GM18858 (cell line): ENCODE measurements around the gene SAMSN1.
"Not testable (repeated sequence)": the region's sequence is repeated elsewhere in the genome, so short reads cannot be mapped to it uniquely, and the experiment has no call there.

ENCODE experiments used
- ATAC-seq: cut with Tn5 transposase; IDR thresholded peaks from one replicate; pipeline ENCODE4 v1.9.1; 2021; ENCODE audit not compliant: unreplicated experiment

SAMSN1 gene

DNA sequence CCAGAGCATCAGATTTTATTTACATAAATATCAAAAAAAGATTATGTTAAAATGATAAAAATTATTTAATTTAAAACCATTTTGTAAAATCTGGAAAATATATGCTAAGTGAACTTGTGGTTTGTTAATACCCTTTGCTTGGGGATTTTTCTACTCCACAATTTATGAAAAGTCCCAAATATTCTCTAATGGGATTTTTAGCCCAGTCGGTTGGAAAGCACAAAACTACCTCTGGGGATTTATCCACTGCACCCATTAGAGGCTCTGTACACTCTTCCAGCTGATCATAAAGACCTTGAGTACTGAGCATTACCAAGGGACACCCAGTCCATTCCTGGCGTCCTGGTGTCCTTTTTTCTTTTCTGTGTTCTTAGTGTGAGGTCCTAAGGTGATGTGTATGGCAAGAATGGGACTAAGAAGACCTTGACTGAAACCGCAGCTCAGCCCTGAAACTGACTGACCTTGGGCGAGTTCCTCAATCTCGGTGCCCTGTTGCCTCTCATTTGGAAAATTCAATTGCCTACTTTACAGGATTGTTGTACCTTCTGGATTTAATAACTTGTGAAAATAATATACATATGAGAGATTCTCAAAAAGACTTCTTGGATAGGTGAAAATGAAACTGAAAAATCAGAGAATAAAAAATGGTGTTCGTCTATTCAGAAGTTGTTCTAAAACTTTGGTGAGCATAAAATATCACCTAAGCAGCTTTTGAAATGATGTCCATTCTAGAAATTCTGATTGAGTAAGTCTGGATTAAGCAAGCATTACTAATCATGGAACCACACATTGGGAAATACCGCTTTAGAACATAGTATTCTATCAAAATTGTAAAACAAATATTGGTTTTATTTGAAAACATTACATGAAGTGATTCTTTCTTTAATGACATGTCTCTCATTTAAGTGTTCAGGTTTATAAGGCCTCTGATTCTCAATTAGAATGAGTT, 21.5 kb upstream of the SAMSN1 start:
- ATAC-seq: no peak

DNA sequence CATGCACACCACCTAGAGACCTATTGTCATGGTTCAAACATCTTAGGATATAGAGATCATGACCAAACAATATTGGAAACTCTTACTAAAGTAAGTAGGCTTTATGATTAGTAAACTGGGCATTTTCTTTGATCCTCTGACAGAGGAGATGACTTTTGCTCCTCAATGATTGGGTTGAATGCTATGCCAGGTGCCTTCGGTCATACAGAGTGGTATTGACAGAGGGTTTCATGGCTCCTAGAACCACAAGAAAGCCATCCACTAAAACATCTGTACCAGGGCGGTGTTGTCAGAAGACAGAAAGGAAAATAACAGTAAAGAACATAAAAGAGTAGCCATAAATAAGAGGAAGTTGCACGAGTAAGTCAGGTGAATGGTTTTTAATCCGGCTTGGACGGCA, 20.8 kb upstream of the SAMSN1 start:
- ATAC-seq: no peak

DNA sequence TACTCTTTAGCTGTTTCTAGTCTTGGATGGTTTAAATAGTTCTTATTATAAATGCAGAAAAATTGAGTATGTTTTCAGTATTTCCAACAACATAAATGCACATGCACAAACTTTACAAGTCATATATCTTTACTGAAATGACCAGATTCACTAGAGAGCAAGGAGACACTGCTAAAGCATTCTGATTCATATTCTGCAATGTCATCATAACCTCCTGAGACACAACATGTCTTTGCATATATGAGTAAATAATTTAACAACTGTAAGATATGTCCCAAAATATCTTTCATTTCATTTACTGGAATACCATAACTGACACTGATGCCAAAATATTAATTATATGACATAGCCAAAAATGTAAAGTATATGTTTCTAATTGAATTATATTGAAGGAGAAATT, 16.8 kb upstream of the SAMSN1 start:
- no peak for ATAC-seq

DNA sequence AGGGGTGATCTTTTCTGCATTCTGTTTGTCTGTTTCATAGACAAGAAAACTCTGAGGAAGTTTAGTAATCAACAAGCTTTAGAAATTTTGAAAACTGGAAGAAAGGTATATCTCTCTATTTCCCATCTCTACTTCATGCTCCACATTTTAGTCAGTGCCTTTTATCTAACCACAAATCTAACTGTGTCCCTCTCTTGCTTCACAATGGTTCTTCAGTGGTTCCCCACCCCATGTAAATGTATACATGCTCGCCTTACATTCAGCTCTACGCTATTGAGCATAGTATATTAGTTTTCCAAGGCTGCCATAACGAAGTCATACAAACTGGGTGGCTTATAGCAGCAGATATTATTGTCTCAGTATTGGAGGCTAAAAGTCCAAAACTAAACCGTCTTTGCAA, 14.4 kb upstream of the SAMSN1 start:
- no peak for ATAC-seq

DNA sequence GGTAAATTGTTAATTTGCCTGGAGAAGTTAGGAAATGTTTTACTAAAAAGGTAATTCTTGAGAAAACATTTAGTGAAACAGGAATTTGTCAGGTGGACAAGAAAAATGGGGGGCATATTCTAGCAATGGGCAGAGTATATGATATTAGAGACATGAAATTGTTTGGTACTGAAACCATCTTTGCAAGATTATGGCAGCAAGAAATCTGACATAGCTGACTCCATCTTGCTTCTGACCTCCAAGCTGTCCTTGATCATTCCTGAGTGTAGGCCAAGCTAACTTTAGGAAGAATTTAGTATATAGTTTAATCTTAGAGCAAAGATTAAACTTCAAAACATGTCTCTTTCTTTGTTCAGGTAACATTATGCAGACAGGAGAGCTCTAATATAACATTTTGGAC, 14.0 kb upstream of the SAMSN1 start:
- no peak for ATAC-seq

DNA sequence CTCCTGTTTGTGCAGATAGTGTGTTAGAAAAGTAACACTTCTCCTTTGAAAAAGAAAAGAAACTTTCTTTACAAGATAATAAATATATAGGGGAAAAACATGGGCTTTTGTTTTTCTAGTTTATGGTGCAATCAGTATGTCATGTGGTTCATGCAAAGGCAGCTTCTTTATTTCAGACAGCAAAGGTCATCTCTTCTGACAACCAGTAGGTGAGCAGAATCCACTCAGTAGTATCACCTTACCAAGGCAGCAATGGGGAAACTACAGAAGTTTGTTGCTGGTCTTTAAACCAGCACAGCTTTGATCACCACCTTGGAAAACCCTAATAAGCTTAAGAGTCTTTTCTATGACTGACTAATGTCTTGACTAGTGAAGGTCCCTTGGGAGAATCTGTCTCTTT, 13.0 kb upstream of the SAMSN1 start:
- ATAC-seq: no peak

DNA sequence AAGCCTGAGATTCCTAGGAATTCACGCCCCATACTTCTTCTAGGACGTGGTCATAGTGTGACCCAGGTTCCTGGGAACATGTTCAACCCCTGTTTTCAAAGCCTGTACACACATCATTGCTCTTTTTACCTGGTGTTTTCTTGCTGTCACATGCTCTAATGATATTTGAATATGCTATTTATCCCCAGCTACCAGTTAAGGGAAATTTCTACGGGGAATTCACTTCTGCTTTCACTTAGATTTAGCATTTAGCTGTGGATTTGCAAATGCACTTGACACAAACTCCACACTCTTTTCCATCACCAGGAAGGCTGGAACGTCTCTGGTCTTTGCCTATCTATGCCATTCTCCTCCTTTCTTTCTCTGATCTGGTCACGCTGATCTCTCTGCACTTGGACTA, 11.3 kb upstream of the SAMSN1 start:
- no peak for ATAC-seq

DNA sequence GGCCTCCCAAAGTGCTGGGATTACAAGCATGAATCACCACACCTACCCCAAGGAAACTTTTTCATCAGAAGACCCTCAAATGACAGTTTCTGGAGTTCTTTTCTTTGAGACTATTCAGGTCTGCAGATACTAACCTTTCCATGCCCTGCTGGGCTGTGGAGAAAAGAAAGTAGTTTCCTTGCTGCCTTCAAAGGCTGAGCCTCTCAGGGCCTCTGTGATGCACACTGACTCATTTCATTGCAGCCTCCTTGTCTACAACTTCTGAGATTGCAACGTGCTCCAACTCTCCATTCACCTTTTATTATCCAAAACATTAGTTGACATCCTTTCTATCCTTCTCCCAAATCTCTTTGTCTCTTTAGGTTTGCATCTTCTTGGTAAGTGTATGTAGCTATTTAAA, 8.8 kb upstream of the SAMSN1 start:
- ATAC-seq: no peak

DNA sequence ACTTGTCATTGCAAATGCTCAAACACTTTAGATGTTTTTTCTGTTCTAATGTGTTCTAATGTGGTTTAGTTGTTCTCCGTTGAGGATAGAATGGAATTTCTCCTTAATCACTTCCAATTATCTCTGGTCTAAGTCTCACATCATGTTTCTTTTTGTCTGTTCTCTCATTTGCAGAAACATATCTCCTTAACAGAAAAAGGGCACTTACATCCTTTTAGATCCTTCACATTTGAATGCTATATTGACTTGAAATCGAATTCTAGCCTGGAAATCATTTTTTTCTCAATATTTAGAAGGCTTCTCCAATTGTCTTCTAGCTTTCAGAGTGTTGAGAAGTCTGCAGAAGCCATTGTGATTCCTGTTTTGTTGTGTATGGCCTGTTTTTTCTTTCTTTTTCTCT, 7.3 kb upstream of the SAMSN1 start:
- ATAC-seq: no peak

DNA sequence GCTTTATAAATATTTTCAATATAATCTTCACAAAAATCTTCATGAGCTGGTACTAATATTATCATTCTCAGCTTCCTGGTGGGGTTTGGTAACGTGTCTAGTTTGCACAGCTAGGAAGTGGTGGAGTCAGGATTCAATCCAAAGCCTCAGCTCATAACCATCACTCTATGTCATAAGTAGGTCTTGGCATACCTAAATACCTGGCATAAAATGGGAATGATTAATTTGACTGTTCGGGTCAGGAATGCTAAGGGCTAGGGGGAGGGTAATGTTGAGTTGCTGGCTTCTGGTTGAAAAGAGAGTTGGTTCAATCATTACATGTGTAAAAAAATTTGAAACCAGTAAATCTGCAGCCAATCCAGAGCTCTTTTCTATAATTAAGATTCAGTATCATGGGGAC, 5.6 kb upstream of the SAMSN1 start:
- no peak for ATAC-seq

DNA sequence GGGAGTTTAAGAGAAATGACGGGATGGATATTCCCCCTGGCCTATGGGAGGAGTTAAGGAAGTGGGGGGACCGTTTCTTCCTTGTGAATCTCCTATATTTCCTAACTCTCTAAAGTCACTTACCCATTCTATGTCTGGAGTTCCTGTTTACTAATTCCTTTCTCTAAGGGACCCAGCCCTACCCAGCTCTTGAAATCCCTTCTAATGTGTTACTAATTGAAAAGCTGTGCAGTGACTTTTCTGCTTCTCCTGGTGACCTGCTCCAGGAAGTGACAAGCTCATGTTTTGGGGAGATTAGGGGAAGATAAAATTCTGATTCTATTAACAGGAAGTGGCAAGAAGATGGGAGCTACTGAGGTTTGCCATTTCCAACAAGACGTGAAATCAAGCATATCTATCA, 4.0 kb upstream of the SAMSN1 start:
- ATAC-seq: no peak

DNA sequence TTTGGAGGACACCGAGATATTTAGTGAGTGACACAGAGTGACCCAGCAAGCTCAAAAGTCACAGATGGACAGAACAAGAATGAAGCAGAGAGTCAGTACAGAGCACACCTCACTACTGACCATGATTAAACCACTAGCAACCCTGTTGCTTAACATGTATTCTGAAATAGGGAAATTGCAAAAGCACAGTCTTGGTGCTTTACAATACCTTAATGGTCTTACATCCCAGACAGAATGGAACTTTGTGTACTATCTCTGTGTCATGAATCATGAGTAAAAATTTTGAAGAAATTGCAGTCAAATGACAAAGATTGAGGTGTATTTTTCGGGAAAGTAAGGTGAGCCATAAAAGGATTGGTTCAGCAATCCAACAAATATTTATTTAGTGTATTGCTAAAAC, 2.7 kb upstream of the SAMSN1 start:
- ATAC-seq: no peak

DNA sequence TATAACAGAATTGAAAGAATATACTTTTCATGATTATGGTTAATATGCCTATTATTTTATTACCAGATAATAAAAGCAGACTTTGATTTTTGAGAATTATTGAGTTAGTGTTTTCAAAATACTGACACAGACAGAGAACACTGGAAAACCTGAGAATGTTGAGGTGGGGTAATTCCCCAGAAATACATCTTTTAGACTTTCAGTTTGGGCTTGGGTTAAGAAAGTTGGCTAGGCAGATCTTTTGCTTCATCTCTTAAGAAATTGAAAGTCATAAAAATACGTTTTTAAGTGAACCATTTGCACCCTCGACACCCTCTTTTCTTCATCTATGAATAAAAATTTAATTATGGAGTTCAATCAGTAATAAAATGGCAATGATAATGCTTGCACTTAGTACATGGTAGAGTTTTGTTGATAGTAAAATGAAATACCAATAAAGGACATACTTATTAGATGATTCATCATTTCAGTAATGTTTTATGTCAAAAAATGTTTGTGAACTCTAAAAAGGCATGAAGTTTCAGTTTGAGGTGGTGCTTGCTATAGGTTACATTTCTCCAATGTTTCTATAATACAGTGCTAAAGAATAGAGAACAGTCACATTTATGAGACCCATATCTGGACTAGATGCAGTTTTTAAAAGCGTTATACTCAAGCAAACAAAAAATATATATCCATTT, 1.9 kb upstream of the SAMSN1 start:
- ATAC-seq: no peak

DNA sequence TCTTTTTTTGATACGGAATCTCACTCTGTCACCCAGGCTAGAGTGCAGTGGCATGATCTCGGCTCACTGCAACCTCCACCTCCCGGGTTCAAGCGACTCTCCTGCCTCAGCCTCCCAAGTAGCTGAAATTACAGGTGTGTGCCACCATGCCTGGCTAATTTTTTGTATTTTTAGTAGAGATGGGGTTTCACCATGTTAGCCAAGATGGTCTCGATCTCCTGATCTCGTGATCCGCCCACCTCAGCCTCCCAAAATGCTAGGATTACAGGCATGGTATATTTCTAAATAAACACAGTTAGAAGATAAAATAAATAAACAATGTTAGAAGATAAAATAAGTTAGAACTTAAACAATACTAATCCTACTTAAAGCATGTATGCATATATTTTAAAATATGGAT, 604 bp upstream of the SAMSN1 start:
- not testable (repeated sequence) for ATAC-seq

DNA sequence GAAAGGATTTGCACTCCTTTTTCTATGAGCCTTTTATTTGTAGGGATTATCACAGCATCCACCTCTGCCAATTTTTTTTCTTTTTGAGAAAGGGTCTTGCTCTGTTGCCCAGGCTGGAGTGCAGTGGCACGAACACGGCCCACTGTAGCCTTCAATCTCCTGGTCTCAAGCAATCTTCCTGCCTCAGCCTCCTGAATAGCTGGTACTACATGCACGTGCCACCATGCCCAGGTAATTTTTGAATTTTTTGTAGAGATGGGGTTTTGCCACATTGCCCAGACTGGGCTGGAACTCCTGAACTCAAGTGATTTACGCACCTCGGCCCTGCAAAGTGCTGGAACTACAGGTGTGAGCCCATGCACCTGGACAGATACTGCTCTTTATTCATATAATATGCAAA, 2.1 kb downstream of the SAMSN1 start:
- ATAC-seq: no peak

DNA sequence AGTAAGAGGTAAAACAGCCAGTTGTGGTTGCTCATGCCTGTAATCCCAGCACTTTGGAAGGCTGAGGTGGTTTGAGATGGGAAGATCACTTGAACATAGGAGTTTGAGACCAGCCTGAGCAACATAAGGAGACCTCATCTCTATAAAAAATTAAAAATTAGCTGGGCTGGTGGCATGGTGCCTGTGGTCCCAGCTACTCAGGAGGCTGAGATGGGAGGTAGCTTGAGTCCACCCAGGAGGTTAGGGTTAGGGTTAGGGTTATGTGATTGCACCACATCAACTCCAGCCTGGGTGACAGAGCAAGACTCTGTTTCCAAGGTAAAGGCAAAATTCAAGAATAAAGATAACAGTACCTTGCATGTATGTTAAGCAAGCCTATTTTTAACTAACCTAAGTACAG, 3.5 kb downstream of the SAMSN1 start:
- ATAC-seq: no peak

DNA sequence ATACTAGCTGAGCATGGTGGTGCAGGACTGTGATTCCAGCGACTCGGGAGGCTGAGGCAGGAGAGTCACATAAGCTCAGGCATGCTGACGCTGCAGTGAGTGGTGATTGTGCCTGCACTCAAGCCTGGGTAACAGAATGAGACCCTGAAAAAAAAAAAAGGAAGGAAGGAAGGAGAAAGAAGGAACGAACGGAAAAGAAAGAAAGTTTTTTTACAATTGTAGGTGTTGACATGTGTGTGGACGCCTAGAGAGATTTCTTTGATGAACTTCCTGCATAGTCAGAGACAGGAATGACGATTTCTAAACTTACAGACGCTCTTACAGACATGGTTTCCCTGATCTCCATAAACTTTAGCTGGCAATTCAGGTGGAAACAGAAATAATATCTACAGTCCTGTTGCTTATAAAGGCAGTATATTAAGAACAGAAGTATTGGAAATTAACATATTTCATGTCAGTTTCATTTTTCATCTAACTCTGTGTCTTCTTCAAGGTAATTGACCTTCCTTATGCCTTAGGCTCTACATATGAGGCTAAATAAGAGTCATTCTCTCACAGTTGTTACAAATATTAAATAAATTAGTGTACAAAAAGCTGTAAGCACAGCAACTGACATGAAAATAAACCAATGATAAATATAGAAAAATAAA, 4.1 kb downstream of the SAMSN1 start:
- no peak for ATAC-seq

DNA sequence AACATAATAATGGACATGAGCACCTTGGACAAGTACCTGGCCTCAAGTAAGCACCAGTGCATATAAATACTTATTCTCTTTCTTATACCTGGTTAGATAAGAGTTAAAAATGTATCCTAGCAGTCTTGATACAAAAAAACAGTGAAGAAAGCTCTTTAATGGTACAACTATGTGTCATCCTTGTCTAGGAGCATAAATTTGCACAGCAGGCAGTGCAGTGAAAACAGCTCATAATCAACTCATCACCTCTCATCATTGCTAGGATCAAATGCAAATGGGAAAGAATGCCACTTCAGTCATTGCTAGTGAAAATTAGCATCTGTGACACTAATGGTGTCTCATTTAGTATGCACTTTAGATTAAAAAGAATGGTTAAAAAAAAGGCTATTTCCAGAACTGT, 7.6 kb downstream of the SAMSN1 start:
- ATAC-seq: no peak

DNA sequence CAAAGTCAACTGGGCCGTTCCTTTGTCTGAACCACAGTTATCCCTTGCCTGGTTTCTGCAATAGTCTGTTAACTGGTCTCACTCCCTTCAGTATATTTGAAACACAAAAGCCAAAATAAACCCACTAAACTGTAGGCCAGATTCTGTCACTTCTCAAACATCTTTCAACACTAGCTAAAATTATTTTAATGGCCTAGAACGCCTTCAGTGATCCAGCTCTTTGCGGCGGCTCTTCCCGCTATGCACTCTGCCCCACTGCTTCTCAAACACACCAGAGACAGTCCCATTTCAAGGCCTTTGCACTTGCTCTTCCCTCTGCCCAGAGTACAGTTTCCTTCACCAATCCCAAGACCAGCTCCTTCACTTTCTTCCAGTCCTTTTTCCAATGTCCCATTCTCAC, 9.2 kb downstream of the SAMSN1 start:
- ATAC-seq: no peak

DNA sequence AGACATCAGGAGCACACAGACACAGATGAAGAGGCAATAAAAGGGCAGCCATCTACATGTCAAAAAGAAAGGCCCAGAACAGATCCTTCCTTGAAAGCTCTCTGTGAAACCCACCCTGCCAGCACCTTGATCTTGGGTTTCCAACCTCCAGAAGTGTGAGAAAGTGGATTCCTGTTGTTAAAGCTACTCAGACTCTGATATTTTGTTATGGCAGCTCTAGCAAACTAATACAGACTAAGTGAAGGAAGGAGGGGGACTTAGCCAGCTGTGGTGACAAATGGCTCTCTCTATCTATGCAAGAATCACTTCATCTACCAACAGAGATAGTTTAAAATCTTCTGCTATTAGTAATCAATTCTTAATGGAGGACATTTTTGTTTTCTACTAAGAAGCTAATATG, 10.4 kb downstream of the SAMSN1 start:
- no peak for ATAC-seq

DNA sequence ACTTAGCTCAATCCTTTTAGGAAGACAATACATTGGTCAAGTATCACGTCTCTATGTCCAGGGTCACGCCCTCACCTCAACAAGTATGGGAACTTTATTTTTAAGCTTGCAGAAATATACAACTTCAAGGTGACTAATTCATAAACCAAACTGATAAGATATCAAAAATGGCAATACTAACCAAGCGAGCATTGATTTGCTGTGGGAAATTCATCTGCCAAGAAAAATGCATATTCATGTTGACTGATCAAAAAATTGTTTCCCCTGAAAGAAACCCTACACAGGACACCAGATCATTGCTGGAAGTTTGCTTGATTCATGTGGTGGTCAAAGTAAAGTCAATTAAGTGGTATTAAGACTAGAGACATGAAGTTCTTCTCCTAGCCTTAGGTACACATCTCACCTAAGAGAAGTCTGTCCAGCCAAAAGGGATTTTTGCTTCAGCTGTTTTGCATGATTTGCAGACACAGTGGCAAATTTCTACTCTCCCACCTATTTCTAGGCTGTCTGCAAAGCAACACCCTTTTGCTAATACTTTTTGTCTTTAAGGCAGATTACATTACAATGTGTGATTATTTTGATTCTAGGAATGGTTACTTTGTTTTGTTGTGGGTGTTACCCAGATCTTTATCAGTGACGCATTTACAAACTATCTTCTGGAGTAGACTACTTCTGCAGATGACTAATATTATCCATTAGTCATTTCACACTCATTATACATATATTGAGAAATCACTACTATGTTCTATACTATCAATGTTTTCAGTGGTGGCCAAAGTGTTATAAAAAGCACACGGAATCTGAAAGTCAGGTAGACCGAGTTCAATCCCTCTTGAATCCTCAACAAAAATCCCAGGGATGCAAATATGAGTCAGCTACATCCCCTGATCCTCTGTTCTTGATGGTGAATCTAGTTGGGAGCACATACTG, 12.4 kb downstream of the SAMSN1 start:
- peak; percentile 91 for ATAC-seq
